NCI-H345 (cell line): Measurements from ENCODE around the gene TEAD1.

Experiments used
- DNase-seq: peaks from one replicate; lab custom pipeline; 2025; lab: John Stamatoyannopoulos, UW

The TEAD1 gene

DNA sequence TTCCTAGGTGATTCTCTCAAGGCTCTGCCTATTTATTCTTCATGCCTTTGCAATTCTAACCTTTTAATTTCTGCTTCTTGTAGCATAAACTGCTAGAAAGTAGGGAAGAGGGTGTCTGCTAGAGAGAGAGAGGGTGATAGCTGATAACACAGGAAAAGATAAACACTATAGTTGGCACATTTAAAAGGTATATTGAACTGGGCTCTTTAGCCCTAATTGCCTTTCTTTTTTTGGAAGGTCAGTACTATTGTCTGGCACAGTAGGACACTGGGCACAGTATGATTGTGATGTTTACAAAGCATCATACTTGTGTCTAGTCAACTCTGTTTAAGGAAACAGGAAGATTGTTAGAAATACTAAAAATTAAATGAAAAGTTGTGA lies 33.3 kb downstream of the TEAD1 start:
- peak; percentile 42 for DNase-seq

DNA sequence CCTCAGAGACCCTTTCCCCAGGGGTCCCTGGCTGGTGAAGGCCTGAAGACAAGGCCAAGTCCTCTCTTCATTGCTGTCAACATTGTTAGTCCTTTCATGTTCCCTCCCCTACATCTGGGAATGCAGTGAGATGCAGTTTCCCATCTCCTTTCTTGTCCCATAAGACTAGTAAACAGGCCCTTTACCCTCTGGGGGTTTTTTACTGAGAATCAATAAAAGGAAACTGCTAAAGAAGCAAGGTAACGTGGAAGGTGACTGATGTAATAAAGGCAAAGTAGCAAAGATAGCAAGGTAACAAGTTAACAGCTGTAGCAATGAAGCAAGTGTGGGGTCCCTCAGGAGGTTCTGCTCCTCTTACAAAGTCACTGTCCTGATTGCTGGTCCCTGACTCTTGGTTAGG lies 37.3 kb downstream of the TEAD1 start:
- no peak for DNase-seq

DNA sequence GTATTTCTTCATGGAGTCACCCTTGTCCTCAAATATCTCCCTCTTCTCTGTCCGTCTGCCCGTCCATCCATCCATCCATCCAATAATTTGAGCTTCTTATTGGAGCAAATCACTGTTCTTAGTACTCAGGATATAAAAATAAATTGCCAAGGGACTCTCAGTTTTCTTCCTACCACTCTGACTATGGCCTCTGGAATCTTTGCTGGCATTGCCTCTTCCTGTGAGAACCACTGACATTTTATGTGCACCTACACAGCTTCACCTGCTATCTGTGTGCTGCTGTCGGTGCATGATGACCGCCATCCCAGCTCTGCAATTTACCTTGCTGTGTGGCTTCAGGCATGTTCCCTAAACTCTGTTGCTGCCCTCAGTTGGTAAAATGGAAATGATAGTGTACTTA lies 37.9 kb downstream of the TEAD1 start:
- DNase-seq: no peak

DNA sequence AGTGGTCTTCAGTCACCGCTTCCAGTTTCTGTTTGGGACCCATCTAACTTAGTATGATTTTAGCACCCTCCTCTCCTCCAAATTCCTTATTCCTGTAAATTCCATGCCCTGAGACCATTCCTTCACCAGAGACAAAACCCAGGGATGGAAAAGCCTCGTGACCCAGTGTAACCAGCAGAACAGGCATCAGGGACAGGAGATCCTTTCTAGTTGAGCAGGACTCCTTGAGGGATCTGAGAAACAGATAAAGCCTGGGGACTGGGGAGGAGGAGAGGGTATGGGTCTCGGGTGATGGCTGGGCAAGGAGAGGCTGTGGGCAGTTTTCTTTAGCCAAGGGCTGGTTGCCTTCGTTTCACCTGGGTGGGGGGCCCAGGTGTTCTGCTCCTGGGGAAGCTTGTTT lies 40.9 kb downstream of the TEAD1 start:
- no peak for DNase-seq

DNA sequence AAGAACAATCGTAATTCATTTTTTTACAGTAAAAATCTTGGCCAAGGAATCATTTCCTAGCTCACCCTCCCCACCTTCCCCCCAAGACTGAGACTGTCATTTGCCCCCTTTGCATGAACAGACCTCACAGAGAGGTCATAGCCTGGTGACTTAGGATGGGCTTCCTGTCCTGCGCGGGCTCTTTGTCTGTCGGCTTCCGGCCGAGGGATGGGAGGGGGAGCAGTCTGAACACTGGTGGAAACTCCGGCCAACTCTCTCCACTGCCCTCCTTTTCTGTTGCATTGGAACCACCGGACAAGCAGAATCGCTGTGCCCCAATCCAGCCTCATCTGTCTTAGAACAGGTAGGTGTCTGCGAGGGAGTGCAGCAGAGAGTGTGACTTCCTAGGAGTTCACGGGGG lies 41.7 kb downstream of the TEAD1 start:
- DNase-seq: no peak

DNA sequence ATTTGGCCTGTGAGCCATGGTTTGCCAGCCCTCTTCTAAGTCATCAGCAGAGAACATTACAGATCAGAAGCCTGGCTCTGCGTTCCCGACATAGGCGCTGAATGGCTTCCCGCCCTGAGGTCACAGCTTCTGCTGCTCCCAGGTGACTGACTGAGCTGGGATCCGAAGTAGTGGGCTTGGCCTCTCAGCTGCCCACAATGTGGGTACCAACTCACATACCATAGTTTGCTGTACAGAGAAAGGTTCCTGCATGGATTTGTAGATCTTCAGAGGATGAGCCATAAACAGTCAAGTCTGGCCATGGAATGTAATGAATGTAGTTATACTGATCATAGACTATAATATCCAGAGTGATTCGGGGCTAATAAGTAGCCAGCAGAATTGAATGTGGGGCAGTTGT lies 42.6 kb downstream of the TEAD1 start:
- no peak for DNase-seq

DNA sequence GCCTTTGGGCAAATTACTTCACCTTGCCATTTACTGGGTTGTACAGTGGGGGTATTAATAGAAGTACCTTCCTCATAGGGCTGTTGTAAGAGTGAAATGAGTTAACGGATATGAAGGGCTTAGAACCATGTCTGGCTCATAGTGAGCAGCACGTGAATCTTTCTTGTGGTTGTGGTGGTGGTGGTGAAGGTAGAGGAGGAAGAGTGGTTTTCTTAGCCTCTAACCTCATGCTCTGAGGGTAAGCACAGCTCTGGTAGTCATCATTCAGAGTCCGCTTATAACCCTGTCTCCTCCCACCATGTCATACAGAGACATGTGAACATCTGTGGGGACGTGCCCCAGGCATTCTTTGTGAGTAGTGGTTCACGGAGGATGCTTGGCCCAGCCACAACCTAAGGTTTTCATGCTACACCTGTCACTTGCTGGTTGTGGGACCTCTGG lies 43.6 kb downstream of the TEAD1 start:
- DNase-seq: no peak

DNA sequence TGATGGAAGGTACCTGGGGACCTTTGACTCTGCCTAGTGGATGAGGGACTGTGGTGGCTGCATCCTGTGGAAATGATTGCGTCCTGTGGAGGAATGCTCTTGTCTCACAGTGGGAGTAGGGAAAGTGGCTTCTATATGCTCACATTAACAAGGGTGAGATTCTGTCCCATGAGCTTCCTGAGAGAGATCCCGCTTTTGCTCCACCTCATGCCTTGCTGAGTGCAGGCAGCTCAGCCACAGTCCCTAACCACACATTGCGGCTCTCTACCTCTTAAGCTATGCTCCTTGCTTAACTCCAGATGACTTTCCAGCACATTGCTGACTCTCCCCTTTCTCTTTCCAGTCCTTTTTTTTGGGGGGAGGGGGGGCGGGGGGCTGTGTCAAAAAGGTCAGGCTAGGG lies 45.0 kb downstream of the TEAD1 start:
- DNase-seq: no peak

DNA sequence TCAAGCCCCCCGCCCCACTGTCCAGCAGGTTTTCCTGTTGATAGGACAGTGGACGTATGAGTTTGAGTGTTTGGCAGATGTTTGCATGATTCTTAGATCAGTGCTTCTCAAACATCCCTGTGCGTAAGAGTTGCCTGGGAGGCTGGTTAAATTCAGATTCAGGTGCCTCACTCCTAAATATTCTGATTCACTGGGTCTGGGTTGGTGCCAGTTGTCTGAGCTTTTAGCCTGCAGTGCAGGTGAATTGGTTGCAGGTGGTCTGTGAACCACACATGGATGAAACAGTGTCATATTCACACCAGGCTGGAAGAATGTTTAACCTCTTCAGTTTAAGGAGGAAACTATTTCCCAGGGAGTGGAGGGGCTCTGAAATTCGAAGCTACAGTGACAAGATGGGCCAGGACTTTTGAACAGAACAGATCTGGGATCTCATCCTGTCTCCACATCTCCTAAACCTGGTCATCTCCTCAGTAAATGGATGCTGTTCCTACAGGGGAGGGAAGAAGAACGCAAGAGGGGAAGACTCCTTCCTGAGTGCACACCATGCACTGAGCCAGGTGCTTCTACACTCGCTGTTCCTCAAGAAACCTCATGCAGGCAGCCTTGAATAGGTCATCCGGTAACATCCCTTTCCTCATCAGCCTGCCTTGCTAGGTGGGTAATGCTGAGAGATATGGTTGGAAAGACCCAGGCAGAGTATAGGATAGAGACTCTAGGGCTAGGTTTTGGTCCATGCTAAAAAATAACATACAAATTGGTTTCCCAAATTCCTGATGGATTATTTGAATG lies 47.8 kb downstream of the TEAD1 start:
- peak; percentile 38 for DNase-seq

DNA sequence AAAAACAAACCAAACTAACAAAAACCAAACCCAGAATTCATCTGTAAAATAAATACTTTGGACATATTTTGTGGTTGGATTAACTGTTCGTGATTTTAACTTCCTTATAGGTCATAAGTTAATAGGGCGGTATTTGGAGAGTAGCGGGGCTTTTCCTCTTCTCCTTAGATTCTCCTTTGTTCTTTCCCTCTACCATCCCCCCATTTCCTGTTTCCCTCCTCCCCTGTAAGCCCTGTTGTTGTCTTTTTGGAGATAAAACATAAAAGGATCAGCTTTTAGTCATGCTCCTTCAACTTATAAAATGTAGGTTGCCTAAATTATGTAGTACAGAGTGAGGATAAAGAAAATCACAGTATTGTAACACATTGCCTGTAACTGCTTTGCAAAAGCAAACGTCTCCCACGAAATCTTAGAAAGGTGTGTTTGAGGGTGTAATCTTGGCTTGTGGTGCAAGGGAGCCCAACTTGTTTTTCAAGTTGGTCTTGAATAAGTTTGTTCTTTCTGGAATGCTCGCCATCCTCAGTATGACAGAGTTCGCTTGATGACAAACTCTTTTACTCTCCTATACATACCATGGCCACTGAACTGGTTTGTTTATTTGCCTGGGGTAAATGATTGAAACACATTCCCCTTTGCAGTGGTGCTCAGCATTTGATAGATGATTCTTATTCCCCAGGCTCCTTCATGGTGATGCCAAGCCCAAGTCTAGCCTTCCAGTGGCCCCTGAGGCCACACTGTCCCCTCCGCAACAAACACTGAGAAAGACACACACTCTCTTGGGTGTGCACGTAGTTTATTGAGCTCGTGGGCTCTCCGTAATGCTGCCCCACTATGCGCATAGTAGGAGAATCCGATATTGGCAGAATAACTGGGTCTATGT lies 49.4 kb downstream of the TEAD1 start:
- DNase-seq: peak; percentile 61

DNA sequence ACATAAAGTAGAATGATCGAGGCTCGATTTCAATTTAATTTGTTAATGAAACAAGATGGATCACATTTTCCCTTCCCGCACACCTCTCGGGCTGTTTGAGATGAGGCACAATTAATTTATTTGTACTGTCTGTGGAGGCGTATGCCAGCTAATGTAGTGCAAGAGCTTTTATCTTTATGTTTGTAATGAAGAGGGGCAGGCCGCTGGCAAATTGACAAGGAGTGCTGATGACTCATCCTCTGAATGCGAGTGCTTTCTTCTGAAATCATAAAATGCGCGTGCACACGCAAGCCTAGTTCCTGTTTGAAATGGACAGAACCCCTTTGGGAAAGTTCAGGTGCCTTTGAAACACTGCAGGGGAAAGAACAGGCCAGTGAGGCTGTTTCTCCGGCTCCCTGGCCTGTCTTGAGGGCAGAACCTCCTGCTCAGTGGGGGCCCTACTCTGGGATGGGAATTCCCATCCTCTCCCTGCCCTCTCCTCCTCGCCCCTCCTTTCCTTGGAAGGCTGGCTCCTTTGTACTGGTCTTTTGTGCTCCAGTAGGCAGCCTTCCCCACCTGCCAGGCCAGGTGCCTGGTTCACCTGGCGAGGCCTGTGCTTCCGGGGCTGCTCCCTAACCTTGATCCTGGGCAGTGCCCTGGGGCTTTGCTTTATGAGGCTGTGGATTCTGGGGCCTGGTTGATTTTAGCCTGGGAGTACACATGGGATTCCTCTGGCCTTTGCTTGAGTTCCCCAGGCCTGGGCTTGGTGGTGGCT lies 50.3 kb downstream of the TEAD1 start:
- DNase-seq: peak; percentile 96

DNA sequence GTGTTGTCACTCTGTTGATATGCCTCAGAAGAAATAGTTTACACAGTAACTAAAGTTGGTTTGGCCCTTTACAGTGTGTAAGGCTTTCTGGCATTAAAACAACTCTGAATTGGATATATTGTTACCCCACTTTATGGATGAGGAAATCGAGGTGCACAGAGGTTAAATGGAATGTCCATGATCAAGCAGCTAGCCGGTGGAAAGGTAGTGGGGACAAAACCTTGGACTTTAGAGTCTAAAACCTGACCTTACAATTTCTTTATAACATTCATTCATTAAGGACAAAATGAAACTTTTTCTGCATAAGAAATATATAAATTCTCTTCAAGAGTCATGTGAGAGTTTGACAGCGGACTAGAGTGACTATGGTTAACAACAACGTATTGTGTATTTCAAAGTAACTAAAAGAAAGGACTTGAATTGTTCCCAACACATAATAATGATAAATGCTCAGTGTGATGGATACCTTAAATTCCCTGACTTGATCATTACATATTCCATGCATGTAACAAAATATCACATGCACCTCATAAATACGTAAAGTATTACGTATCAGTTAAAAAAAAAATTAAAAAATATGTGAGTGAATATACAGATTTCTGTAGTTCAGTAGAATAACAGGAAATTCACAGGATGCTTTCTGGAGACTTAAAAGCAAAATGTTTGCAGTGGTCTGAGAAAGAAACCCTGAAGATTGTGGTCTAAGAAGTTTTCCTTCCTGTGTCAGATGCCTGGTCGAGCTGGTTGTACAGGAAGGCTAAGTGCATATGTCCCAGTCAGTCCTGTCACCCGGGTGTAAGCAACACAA lies 51.0 kb downstream of the TEAD1 start:
- no peak for DNase-seq

DNA sequence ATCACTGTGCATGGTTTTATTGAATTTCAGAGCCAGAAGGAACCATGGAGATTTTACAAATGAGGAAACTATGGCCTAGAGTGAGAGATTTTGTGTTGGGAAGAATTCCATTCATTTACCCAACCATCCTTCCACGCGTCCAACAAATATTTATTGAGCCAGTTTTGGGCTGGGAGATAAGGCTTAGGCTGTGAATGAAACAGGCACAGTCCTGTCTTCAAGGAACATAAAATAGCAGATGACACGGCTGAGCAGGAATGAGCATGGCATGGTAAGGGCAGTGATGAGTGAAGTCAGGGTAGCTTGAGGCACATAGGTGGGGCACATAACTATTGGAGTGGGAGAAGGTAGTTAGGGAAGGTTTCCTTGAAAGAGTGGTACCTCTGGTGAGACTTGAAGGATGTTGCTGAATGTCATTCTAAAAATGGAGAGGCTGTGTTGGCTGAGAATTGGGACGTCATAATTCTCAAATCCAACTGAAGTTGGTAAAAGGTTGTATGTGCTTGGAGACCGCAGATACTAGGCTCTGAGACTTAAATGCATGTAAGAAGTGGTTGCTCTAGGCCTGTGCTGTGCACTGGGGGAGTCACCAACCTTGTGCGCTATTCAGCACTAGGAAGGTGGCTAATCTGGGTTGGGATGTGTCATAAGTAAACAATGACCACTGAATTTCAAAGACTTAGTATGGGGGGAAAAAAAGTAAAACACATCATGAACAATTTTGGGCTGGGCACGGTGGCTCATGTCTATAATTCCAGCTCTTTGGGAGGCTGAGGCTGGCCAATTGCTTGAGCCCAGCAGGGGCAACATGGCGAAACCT lies 51.9 kb downstream of the TEAD1 start:
- DNase-seq: no peak

DNA sequence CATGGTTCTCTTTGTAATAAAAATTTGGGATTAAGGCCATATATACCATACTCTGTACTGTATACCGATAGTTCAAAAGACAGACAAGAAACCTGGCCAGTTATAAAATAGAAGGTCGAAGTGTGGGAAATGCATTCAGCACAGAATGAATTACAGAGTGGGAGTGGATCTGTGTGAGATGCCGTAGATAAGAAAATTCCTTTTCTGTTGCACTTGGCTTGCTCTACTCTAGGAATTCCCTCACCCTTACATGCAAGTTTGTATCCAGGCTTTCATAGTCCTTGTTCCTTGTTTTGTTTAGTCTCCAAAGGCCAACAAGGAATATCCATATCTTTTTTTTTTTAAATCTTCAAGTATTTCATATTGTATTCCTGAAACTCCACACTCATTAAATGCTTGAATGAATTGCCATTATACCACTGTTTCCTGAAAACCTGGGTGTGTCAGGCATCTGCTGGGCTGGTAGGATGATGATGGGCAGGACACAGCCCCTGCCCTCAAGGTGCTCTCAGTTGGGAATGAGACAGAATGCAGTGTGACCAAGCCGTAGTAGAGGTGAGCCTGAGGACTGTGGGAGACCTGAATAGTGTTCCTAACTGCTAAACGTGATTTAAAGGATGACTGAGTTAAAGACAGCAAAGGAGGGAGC lies 53.5 kb downstream of the TEAD1 start:
- DNase-seq: no peak

DNA sequence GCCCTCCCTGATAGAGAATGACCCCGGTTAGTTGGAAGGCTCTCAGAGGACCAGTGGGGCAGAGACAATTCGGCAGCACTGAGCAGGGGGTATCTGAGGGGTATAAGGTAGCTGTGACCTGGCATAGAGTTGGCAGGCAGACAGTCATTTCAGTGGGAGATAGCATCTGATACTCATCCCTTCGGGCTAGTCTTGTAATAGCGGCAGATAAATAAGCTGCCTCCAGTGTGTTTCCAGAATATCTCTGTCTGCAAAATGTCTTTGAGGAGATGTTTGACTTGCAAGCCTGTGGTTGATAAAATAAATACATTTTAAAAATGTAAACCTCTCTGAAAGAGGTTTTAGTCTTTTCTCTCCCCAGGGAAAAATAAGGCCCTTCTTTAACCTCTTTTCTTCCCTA lies 54.2 kb downstream of the TEAD1 start:
- no peak for DNase-seq

DNA sequence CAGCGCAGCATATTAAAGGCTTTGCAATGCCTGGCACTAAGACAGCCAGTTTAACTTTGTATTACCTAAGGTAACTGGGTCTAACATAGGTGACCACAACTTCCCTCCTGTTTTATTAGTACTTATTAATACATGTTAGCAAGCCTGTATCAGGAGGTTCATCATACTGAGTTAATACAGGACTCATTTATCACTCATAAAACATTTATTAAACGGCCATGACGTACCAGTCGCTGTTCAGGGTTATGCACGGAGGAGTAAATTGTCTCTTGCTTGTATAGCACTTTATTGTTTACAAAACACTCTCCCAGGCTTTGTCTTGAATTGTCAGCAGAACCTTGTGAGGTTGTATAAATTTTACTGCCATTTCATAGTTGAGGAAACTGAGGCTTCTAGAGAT lies 55.7 kb downstream of the TEAD1 start:
- DNase-seq: no peak

DNA sequence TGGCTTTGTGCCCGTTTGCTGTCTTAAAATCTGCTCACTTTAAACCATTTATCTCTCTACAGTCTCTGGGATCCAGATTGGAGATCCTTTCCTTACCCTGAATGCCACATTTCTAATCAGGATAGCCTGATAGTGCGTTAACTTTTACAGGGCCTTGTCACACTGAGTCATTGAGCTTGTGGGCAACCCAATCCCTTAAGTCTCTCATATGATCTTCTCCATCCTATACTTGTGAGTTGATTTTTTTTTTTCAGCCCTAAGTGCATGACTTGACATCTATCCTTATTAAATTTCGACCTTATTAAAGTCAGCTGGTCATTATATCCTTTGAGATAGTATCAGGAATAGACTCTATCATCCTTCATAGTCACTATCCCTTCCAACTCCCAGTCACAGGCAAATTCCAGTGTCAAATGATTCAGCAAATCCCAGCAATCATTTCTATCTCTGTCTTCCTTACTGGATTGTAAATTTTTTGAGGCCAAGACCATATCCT lies 57.7 kb downstream of the TEAD1 start:
- no peak for DNase-seq

DNA sequence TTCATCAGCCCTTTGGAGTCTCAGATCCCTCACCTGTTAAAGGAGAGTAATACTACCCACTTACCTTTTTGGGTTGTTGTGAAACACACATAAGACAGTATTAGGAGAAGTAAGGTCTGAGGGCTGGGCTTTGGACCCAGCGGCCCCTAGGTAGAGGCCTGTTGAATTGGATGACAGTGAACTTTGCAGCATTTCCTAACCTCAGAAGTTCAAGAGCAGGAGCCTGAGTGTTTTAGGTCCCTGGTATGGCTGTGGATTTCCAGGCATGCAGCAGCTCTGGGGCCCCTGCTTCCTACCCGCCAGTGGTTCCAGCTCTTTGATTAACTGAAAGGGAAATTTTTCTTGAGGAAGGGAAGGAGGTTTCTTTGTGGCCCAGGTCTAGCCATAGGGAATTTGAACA lies 58.9 kb downstream of the TEAD1 start:
- DNase-seq: no peak

DNA sequence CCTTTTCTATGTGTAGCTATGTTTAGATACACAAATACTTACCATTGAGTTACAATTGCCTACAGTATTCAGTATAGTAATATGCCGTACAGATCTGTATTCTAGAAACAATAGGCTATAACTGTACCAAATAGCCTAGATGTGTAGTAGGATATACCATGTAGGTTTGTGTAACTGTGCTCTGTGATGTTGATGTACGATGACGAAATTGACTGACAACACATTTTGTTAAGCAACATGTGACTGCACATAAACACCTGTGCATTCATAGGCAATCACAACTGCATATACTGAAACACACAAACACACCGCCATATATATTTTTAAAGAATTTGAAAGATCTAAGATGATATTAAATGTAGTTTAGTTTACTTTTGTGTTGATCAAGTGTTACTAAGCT lies 60.4 kb downstream of the TEAD1 start:
- DNase-seq: no peak

DNA sequence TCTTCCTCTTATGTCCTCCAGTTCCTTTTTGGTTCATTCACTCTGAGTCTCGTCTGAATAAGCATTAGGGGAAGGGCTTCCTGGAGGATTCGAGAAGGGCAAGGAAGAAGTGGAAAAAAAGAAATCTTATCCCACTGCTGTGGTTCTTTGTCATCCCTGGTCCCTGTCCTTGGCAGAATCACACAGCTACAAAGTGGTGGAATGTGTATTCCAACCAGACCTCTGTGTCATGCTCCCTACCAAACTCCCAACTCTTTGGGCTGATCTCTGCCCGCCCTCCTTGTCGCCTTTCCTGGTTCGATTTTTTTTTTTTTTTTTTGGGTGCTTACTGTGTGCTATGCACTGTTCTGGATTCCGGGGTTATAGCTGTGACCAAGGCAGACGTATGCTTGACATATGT lies 61.0 kb downstream of the TEAD1 start:
- no peak for DNase-seq
